IPS-18c (cell line): ENCODE measurements around the gene B9D2.
A peak's percentile ranks its signal among the peaks of the same experiment; 100 is the strongest.
"Not testable (repeated sequence)": the region's sequence is repeated elsewhere in the genome, so short reads cannot be mapped to it uniquely, and the experiment has no call there.

Source experiments
- H3K4me3 ChIP-seq: 2 replicates; pipeline ENCODE4 v1.7.0; 2013; ENCODE audit warnings: low read depth, mild to moderate bottlenecking, low read length, moderate library complexity; ENCODE audit not compliant: insufficient read depth
- H3K9me3 ChIP-seq: one replicate; pipeline ENCODE4 v1.6.1; 2013; ENCODE audit warnings: mild to moderate bottlenecking, low read length, moderate library complexity; ENCODE audit not compliant: control insufficient read depth, insufficient read depth

The B9D2 gene

DNA sequence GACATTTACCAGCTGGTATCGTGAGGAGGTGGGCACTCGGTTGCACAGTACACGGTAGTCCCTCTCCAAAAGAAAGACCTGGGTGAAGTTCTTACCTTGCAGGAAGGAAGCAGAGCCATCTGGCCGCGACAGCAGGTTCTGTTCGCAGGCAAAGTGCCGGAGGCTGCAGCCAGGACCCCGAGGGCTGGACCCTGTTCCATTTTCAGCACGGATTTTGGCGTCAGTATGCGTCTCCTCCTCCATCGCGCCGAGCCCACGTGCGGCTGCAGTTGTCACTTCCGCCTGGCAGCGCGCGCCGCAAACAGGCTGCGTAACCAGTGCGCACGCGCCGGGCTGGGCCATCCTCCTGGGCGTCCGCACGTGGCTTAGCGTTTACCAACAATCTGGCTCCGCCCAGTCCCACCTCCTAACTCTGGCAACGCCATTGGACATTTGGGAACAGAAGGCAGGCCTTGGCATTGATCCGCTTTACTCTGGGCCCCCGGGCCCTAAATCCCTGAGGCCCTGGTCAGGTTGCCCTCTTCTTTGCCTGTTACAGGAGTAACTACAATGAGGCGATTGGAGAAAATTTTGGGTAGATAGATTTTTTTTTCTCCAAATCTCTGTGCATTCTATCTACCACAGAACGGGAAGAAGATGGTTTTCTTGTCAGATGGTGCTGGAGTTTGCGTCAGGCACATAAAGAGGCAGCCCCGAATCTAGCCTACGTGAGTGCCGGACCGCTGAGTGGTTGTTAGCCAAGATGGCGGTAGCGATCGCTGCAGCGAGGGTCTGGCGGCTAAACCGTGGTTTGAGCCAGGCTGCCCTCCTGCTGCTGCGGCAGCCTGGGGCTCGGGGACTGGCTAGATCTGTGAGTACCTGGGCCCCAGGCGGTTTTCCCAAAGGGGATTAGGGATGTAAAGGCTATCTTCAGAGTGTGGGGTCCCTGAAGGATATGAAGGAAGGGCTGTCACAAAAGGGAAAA is 33.4 kb upstream of the B9D2 start, which contains the start of the genes BCKDHA and EXOSC5:
Gene BCKDHA (plus strand): TSS at position 733 of the 964 bp plus-strand sequence. CDS start 10 bp downstream, at position 743.
Gene EXOSC5 (minus strand): TSS at position 274 of the 964 bp plus-strand sequence. CDS start 31 bp downstream, at position 243.
- peak within 1 kb of the TSS; percentile 100 for H3K4me3 ChIP-seq
- H3K9me3 ChIP-seq = peaks cover 2% of the 10 kb centered on the region

DNA sequence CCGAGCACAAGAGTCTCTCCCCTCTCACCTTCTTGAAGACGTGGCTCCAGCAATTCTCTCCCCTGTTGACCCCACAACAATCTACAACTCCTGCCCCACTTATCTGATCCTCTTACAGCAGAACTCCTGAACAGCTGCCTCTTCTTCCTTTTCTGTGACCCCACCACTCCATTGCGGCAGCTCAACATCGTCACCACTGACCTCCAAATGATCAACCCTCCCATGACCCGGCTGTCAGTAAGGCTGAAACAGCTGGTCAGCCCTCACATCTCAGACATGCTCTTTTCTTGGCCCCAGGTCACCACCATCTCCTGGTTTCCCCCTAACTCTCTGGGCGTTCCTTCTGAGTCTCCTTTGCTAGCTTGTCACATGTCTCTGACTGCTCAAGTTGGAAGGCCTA is 31.4 kb upstream of the B9D2 start:
- peaks cover 2% of the 10 kb centered on the region for H3K9me3 ChIP-seq
- no peak overlapping the region for H3K4me3 ChIP-seq

DNA sequence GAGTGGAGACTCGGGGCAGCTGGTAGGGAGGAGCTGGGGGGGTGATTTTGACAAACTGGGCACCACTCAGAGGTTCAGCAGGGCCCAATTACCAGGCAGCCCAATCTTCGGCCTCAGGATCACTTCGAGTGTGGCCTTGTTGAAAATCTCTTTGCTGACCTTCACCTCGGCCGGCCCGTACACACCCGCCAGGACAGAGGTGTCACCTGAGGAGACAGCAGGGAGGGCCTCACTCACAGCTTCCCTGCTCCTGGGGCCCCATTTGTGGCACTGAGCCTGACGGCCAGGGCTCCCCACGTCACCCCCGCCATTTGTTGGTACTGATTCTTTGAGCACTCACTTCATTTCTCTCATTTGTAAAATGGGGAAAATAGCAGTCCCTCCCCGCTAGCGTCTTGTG is 28.8 kb upstream of the B9D2 start:
- Histone ChIP-seq H3K9me3 (peaks cover 2% of the 10 kb centered on the region), H3K4me3 (no peak overlapping the region)

GRCh38 chr19:41391618-41392017 is 27.7 kb upstream of the B9D2 start:
- no peak overlapping the region for H3K4me3 ChIP-seq

GRCh38 chr19:41386442-41386841 is 22.5 kb upstream of the B9D2 start:
- Histone ChIP-seq H3K4me3 (no peak overlapping the region), H3K9me3 (no peaks in the 10 kb centered on the region)

More at GRCh38 chr19:41391618-41392017, 27.7 kb upstream of the B9D2 start:
- peaks cover 2% of the 10 kb centered on the region for H3K9me3 ChIP-seq

DNA sequence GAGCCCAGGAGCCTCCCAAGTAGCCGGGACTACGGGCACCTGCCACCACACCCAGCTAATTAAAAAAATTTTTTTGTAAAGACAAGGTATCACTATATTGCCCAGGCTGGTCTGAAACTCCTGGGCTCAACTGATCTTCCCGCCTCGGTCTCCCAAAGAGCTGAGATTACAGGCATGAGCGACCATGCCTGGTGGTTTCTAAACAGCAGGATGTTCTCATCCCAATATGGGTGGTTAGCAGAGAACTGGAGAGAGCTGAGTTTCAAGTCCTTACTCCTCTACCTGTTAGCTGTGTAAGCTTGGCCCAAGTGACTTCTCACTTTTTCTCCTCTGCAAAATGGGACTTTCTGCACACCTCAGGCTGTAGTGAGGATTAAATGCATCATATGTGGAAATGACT is 20.4 kb upstream of the B9D2 start:
- no peak overlapping the region for H3K4me3 ChIP-seq
- no peaks in the 10 kb centered on the region for H3K9me3 ChIP-seq

- H3K9me3 ChIP-seq, H3K4me3 ChIP-seq: not testable (repeated sequence)
These were observed 17.6 kb upstream of the B9D2 start for GRCh38 chr19:41381536-41381935.

- Histone ChIP-seq H3K4me3 (no peak overlapping the region), H3K9me3 (no peaks in the 10 kb centered on the region)
These were observed 14.2 kb upstream of the B9D2 start for GRCh38 chr19:41377977-41378709.

GRCh38 chr19:41376998-41377365 is 13.0 kb upstream of the B9D2 start:
- Histone ChIP-seq H3K9me3 (no peaks in the 10 kb centered on the region), H3K4me3 (peak overlapping the region; percentile 69)

DNA sequence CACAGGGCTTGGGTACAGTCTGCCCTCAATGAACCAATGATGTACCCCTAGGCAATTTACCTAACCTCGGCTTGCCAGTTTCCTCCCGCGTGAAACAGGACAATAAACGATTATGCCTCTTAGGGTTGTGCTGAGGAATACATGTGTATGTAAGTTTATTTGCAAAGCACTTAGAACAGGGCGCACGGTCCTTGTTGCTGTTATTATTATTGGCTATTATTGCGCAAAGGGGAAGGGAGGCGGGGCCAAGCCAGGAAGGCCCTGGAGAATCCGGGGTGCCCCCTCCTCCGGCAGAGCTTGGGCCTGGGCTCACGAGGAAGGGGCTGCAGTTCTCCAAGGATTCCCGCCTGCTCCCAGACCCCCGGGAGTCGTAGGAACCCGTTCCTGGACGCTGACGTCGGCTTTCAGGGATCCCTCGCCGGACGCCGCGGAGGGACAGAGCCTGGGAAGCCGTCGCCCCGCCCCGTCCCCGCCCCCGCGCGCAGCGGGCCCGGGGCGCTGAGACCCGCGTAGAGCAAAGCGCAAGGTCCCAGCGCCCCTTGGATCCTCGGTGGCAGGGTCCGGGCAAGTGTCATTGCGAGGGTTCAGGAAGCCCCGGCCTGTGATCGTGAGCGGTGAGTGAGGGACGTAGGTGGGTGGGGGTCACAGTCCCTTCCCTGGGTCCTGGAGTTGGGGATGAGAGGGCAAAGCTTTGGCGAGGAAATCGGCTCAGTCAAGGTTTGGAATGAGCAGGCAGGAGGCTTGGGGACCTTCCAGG is 12.5 kb upstream of the B9D2 start, which contains the start of gene TMEM91:
Gene TMEM91 (plus strand): TSS at position 293 of the 757 bp plus-strand sequence. CDS start 1,777 bp downstream, outside the sequence.
- H3K4me3 ChIP-seq = peak within 1 kb of the TSS; percentile 69
- no peaks in the 10 kb centered on the region for H3K9me3 ChIP-seq

DNA sequence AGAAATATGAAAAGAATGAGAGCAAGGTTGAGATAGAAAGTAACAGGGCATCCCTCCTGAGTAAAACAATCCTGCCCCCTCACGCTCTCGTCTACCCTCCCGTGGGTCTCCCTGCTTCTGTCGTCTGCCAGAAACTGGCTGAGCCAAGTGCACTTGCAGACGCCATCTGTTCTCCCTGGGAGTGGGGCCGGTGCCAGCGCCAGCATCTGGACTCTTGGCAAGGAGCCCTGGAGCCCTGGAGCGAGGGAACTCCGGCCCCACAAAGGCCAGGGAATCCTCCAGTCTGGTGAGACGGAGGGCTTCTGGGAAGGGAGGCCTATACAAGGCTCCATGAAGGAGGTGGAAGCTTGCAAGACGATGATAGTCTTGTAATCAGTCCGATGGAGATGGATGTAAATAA is 10.0 kb upstream of the B9D2 start:
- Histone ChIP-seq H3K4me3 (no peak overlapping the region), H3K9me3 (no peaks in the 10 kb centered on the region)

DNA sequence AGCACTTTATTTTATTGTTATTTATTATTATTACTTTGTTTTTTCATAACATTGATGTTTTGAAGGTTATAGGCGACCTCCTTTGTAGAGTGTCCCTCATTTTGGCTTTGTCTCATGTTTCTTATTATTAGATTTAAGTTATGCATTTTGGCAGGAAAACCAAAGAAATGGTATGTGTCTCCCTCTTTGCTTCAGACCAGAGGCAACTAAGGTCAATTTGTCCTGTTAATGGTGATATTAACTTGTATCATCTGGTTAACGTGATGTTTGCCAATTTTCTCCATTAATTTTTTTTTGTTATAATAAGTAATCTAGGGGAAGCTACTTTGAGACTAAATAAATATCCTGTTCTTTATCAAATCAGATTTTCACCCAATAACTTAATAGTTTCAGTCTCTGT is 8.6 kb upstream of the B9D2 start:
- H3K9me3 ChIP-seq = no peaks in the 10 kb centered on the region
- H3K4me3 ChIP-seq = no peak overlapping the region

GRCh38 chr19:41371541-41371940 is 7.6 kb upstream of the B9D2 start:
- no peaks in the 10 kb centered on the region for H3K9me3 ChIP-seq

DNA sequence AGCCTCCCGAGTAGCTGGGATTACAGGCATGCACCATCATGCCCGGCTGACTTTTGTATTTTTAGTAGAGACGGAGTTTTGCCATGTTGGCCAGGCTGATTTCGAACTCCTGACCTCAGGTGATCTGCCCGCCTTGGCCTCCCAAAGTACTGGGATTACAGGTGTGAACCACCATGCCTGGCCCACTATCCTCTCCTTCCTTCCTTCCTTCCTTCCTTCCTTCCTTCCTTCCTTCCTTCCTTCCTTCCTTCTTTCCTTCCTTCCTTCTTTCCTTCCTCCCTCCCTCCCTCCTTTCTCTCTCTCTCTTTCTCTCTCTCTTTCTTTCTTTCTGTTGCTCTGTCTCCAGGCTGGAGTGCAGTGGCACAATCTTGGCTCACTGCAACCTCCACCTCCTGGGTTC is 7.2 kb upstream of the B9D2 start:
- not testable (repeated sequence) for H3K9me3 ChIP-seq, H3K4me3 ChIP-seq

More at GRCh38 chr19:41371541-41371940, 7.6 kb upstream of the B9D2 start:
- H3K4me3 ChIP-seq = no peak overlapping the region

DNA sequence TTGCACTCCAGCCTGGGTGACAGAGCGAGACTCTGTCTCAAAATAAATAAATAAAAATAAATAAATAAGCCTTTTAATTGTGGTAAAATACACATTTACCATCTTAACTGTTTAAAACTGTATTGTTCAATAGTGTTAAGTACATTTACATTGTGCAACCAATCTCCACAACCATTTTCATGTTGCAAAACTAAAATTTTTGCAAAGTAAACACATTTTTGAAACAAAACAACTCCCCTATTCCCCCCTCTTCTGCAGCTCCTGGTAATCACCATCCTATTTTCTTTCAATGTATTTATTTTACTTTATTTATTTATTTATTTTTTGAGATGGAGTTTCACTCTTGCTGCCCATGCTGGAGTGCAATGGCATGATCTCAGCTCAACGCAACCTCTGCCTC is 5.8 kb upstream of the B9D2 start:
- Histone ChIP-seq H3K9me3 (no peaks in the 10 kb centered on the region), H3K4me3 (no peak overlapping the region)

- no peak overlapping the region for H3K4me3 ChIP-seq
- no peaks in the 10 kb centered on the region for H3K9me3 ChIP-seq
These were observed 3.9 kb upstream of the B9D2 start for GRCh38 chr19:41367848-41368301.

DNA sequence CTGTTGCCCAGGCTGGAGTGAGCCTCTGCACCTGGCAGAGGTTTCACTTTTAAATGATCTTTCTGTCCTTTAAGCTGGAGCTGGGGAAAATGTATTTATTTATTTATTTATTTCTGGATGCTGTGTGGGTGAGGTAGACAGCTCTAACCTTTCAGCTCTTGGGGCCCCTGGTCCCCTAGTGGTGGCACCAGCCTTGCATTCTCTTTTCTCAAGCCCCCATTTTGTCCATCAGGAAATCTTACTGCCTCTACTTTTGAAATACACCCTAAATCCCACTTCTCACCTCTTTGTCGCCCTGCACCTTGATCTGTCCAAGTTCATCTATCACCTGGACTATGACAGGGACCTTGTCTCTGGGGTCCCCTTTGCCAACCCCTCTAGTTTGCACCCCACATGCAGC is 2.1 kb upstream of the B9D2 start:
- no peaks in the 10 kb centered on the region for H3K9me3 ChIP-seq

More for the DNA sequence above, 2.1 kb upstream of the B9D2 start:
- H3K4me3 ChIP-seq = no peak overlapping the region
